GM12891 (cell line): ENCODE data around the gene TEPSIN.

ENCODE experiments used
- POLR2A ChIP-seq: IDR thresholded peaks from 2 replicates; pipeline ENCODE4 v1.6.1; 2011; ENCODE audit warnings: low read depth, low read length, control low read depth
- POLR2AphosphoS5 ChIP-seq: IDR thresholded peaks from 2 replicates; pipeline ENCODE4 v1.6.1; 2011; ENCODE audit warnings: low read depth, low read length, control low read depth
- POU2F2 ChIP-seq: IDR thresholded peaks from 2 replicates; pipeline ENCODE4 v1.6.1; 2011; ENCODE audit warnings: low read depth, mild to moderate bottlenecking, control low read depth, low read length, moderate library complexity
- SPI1 ChIP-seq: IDR thresholded peaks from 2 replicates; pipeline ENCODE4 v1.6.1; 2011; ENCODE audit warnings: low read depth, low read length, control low read depth
- TAF1 ChIP-seq: IDR thresholded peaks from 2 replicates; pipeline ENCODE4 v1.6.1; 2011; ENCODE audit warnings: low read depth, low read length, control low read depth

- no peak for TF ChIP-seq POLR2A
- no peak for TF ChIP-seq POLR2AphosphoS5
- TF ChIP-seq TAF1: no peak
- no peak for TF ChIP-seq SPI1
- TF ChIP-seq POU2F2: no peak
Measured at GRCh38 chr17:81219476-81220180, 19.2 kb downstream of the TEPSIN start.
